LNCaP clone FGC (cell line): ENCODE measurements around the gene GREM1.

Experiments used
- DNase-seq: peaks from one replicate; pipeline ENCODE4 v3.0.0-alpha.2; 2011; ENCODE audit warnings: low read depth
- H3K4me3 ChIP-seq: 2 replicates; pipeline ENCODE4 v1.5.1; 2011; ENCODE audit warnings: mild to moderate bottlenecking, low read depth, low read length, control low read depth
- CTCF ChIP-seq: IDR thresholded peaks from 2 replicates; pipeline ENCODE4 v1.5.1; 2012; ENCODE audit warnings: mild to moderate bottlenecking; ENCODE audit not compliant: control insufficient read depth, insufficient read depth; ENCODE audit errors: extremely low read depth

The GREM1 gene

GRCh38 chr15:32717426-32718226 lies at the start of gene GREM1:
TSS of gene GREM1 (plus strand) at chr15:32718004. CDS start at chr15:32730691, 12,687 bp downstream.
- H3K4me3 ChIP-seq, result no peak within 1 kb of the TSS
- no peak for TF ChIP-seq CTCF
- no peak for DNase-seq

GRCh38 chr15:32668942-32669341 lies 48.9 kb upstream of the GREM1 start:
- DNase-seq, result no peak
- TF ChIP-seq CTCF, result no peak
- no peak overlapping the region for H3K4me3 ChIP-seq

- no peak for TF ChIP-seq CTCF
- no peak overlapping the region for H3K4me3 ChIP-seq
- DNase-seq, result no peak
These were observed 47.8 kb upstream of the GREM1 start for GRCh38 chr15:32669896-32670611.

GRCh38 chr15:32670623-32671022 lies 47.2 kb upstream of the GREM1 start:
- TF ChIP-seq CTCF, result no peak
- no peak for DNase-seq
- no peak overlapping the region for H3K4me3 ChIP-seq

- no peak for DNase-seq
- H3K4me3 ChIP-seq, result no peak overlapping the region
- no peak for TF ChIP-seq CTCF
These were observed 46.2 kb upstream of the GREM1 start for GRCh38 chr15:32671339-32672325.

- DNase-seq, result no peak
- TF ChIP-seq CTCF, result no peak
- H3K4me3 ChIP-seq, result no peak overlapping the region
These were observed 43.1 kb upstream of the GREM1 start for GRCh38 chr15:32674681-32675080.
